HCT116 (cell line): ENCODE results near the gene RCBTB2. TPM values are rescaled to one million over a fixed set of nuclear protein-coding genes. Genes with fewer than 3 reads are reported as not detected.

ENCODE experiments used
- ATAC-seq: fragments of 200-7000 bp; cut with Tn5 transposase; 2 replicates; pipeline ENCODE4 v1.9.1; 2020; ENCODE audit warnings: mild to moderate bottlenecking, moderate library complexity
- BruUV-seq: library from RNA; stranded (reverse); fragments of 400-500 nt; replicated peaks from 2 replicates; lab custom pipeline; 2021; lab: Mats Ljungman, UMichigan
- CTCF ChIA-PET: fragments of 300-600 bp; sonication (Branson Sonifier 250); formaldehyde crosslinking; loops from one replicate; lab custom pipeline; 2021; ENCODE audit warnings: antibody characterized with exemption; lab: Charles Lee
- POLR2A ChIA-PET: fragments of 300-600, 350-600 bp; sonication (Branson Sonifier 250); formaldehyde crosslinking; loops from one replicate; lab custom pipeline; 2021; ENCODE audit warnings: antibody characterized with exemption; lab: Charles Lee
- RAD21 ChIA-PET, 2 experiments: fragments of 300-600 bp; sonication (Branson Sonifier 250); formaldehyde crosslinking; loops; one replicate each; lab custom pipeline; 2023; ENCODE audit warnings: low total read pairs in 2 of 2; ENCODE audit not compliant: uncharacterized antibody in 2 of 2, unreplicated experiment in 2 of 2, low non-redundant PET in 1 of 2; lab: Charles Lee
- DNase-seq: peaks from one replicate; pipeline ENCODE4 v3.0.0-alpha.2; 2010; ENCODE audit warnings: low read depth, low spot score
- H2AFZ ChIP-seq: fragments of 200-600 bp; shearing (Covaris generic), sonication (generic); 2 replicates; pipeline ENCODE4 v1.6.1; 2017; ENCODE audit warnings: low read depth, mixed run types, mixed read lengths, antibody characterized with exemption, low read length; ENCODE audit not compliant: poor library complexity, severe bottlenecking
- H3K27ac ChIP-seq: 2 replicates; pipeline ENCODE4 v1.5.1; 2012; ENCODE audit warnings: low read depth, low read length
- H3K27me3 ChIP-seq: fragments of 200-600 bp; sonication (generic); 2 replicates; pipeline ENCODE4 v1.6.1; 2016; ENCODE audit warnings: mixed run types, low read length, mixed read lengths; ENCODE audit not compliant: insufficient read depth
- H3K36me3 ChIP-seq, 2 experiments: fragments of 200-500 bp in 1 of 2; fragments of 200-600 bp in 1 of 2; sonication (Bioruptor generic) in 1 of 2; sonication (generic) in 1 of 2; 2 replicates each; pipeline versions ENCODE4 v1.5.1 to v1.6.1; 2014 to 2016; ENCODE audit warnings: low read length in 2 of 2, inconsistent platforms in 1 of 2, mixed read lengths in 1 of 2, mixed run types in 1 of 2; ENCODE audit not compliant: insufficient read depth in 2 of 2, control insufficient read depth in 1 of 2
- H3K4me1 ChIP-seq, 2 experiments: fragments of 200-600 bp in 1 of 2; sonication (generic) in 1 of 2; 2 replicates each; pipeline versions ENCODE4 v1.5.1 to v1.6.1; 2012 to 2017; ENCODE audit warnings: low read length in 2 of 2, inconsistent platforms in 1 of 2, mild to moderate bottlenecking in 1 of 2, mixed read lengths in 1 of 2, mixed run types in 1 of 2, moderate library complexity in 1 of 2; ENCODE audit not compliant: insufficient read depth in 2 of 2, control insufficient read depth in 1 of 2
- H3K4me2 ChIP-seq: fragments of 200-600 bp; sonication (generic); 2 replicates; pipeline ENCODE4 v1.6.1; 2017; ENCODE audit warnings: mixed run types, low read length, mixed read lengths
- H3K4me3 ChIP-seq, 2 experiments: fragments of 200-600 bp in 1 of 2; sonication (generic) in 1 of 2; replicated peaks in 1 of 2; 2 replicates each; pipeline ENCODE4 v1.5.1; 2011 to 2016; ENCODE audit warnings: low read length in 2 of 2, control low read depth in 1 of 2, low read depth in 1 of 2, mild to moderate bottlenecking in 1 of 2, mixed read lengths in 1 of 2, mixed run types in 1 of 2
- H3K79me2 ChIP-seq: fragments of 200-600 bp; sonication (generic); 2 replicates; pipeline ENCODE4 v1.6.1; 2017; ENCODE audit warnings: mild to moderate bottlenecking, mixed run types, low read length, moderate library complexity, mixed read lengths; ENCODE audit not compliant: insufficient read depth
- H3K9ac ChIP-seq: fragments of 200-600 bp; sonication (generic); 2 replicates; pipeline ENCODE4 v1.6.1; 2016; ENCODE audit warnings: low read length, mixed read lengths
- H3K9me2 ChIP-seq: fragments of 200-600 bp; sonication (generic), shearing (Covaris generic); 2 replicates; pipeline ENCODE4 v1.6.1; 2017; ENCODE audit warnings: mixed run types, mild to moderate bottlenecking, moderate library complexity; ENCODE audit not compliant: insufficient read depth
- H3K9me3 ChIP-seq, 2 experiments: fragments of 200-500 bp in 1 of 2; fragments of 200-600 bp in 1 of 2; sonication (Bioruptor generic) in 1 of 2; sonication (generic) in 1 of 2; 2 replicates each; pipeline ENCODE4 v1.6.1; 2014 to 2017; ENCODE audit warnings: low read length in 2 of 2, mixed read lengths in 2 of 2, inconsistent platforms in 1 of 2, low read depth in 1 of 2, mild to moderate bottlenecking in 1 of 2, mixed run types in 1 of 2, moderate library complexity in 1 of 2; ENCODE audit not compliant: control insufficient read depth in 1 of 2, insufficient read depth in 1 of 2
- H4K20me1 ChIP-seq: fragments of 200-600 bp; sonication (generic), shearing (Covaris generic); 2 replicates; pipeline ENCODE4 v1.6.1; 2017; ENCODE audit warnings: mixed run types, mild to moderate bottlenecking, moderate library complexity; ENCODE audit not compliant: insufficient read depth
- CBX3 ChIP-seq: IDR thresholded peaks from 2 replicates; pipeline ENCODE4 v1.6.1; 2012; ENCODE audit warnings: low read depth
- EGR1 ChIP-seq: IDR thresholded peaks from 2 replicates; pipeline ENCODE4 v1.6.1; 2012; ENCODE audit warnings: low read depth
- EZH2 ChIP-seq: fragments of 200-600 bp; sonication (generic); IDR thresholded peaks from 2 replicates; pipeline ENCODE4 v1.6.1; 2017; ENCODE audit warnings: antibody characterized with exemption, mixed run types
- EZH2phosphoT487 ChIP-seq: fragments of 200-600 bp; IDR thresholded peaks from 2 replicates; pipeline ENCODE4 v1.6.1; 2018; ENCODE audit warnings: antibody characterized with exemption, borderline replicate concordance
- JUND ChIP-seq: IDR thresholded peaks from 2 replicates; pipeline ENCODE4 v1.6.1; 2012
- POLR2A ChIP-seq: IDR thresholded peaks from 2 replicates; pipeline ENCODE4 v1.7.0; 2011; ENCODE audit warnings: borderline replicate concordance; ENCODE audit not compliant: insufficient read depth, insufficient read length; ENCODE audit errors: extremely low read depth
- ZFX ChIP-seq: fragments of 450-650 bp; IDR thresholded peaks from 2 replicates; pipeline ENCODE4 v1.6.1; 2017
- intact Hi-C: fragments of 100-400 bp; cut with micrococcal nuclease; formaldehyde crosslinking; loops from 2 replicates; pipeline ENCODE4 v1.10.0; 2022
- total RNA-seq: library from RNA; stranded (reverse); gene quantifications from one replicate; pipeline ENCODE4 v1.2.1, GENCODE V29; 2021; ENCODE audit not compliant: unreplicated experiment
- TF ChIP-seq, protein P1 (sequence below): IDR thresholded peaks from 2 replicates; pipeline ENCODE4 v1.6.1; 2012
- TF ChIP-seq, protein P2 (sequence below): IDR thresholded peaks from 2 replicates; pipeline ENCODE4 v1.6.1; 2011; ENCODE audit warnings: mild to moderate bottlenecking, low read length, moderate library complexity; ENCODE audit not compliant: insufficient replicate concordance; ENCODE audit errors: extremely low read depth
- TF ChIP-seq, protein P3 (sequence below): IDR thresholded peaks from 2 replicates; pipeline ENCODE4 v1.6.1; 2012; ENCODE audit warnings: low read depth

Gene RCBTB2
- total RNA-seq, 1 experiment from 2014 or later = 1.3 TPM

DNA sequence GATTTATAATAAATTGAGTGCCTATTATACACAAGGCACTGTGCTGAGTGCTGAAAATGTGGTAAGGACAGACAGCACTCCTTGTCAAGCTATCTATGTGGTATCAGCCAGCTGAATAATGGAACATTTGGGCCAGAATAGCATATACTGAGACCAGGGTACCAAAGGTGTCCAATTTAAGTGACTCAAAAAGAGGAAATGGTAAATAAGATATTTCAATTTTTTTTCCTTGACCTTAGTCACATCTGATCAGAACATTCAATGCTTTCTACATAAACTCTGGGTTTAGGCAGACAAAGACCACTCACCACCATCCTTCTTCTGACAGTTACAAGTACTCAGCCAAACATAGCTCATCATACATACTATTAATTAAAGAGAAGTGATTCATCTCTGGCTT is 43.2 kb downstream of the RCBTB2 start:
- Histone ChIP-seq H3K27me3 (no peaks in the 10 kb centered on the region), H3K9me2 (no peaks in the 10 kb centered on the region), H3K4me3 (no peak overlapping the region), H3K4me1 (no peaks in the 10 kb centered on the region), H3K4me2 (no peak overlapping the region), H3K79me2 (no peaks in the 10 kb centered on the region), H3K36me3 (no peaks in the 10 kb centered on the region), H4K20me1 (no peaks in the 10 kb centered on the region), H3K27ac (no peak overlapping the region), H2AFZ (no peak overlapping the region), H3K9ac (no peak overlapping the region), H3K9me3 (no peaks in the 10 kb centered on the region)
- ChIA-PET CTCF (no interaction called here), RAD21 (no interaction called here), POLR2A (no interaction called here)
- no TSS peak for BruUV-seq
- TF ChIP-seq EZH2phosphoT487 = no peak
- TF ChIP-seq, protein P1, sequence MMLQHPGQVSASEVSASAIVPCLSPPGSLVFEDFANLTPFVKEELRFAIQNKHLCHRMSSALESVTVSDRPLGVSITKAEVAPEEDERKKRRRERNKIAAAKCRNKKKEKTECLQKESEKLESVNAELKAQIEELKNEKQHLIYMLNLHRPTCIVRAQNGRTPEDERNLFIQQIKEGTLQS = no peak
- no peak for TF ChIP-seq EGR1
- TF ChIP-seq POLR2A = no peak
- no peak for TF ChIP-seq JUND
- TF ChIP-seq, protein P2, sequence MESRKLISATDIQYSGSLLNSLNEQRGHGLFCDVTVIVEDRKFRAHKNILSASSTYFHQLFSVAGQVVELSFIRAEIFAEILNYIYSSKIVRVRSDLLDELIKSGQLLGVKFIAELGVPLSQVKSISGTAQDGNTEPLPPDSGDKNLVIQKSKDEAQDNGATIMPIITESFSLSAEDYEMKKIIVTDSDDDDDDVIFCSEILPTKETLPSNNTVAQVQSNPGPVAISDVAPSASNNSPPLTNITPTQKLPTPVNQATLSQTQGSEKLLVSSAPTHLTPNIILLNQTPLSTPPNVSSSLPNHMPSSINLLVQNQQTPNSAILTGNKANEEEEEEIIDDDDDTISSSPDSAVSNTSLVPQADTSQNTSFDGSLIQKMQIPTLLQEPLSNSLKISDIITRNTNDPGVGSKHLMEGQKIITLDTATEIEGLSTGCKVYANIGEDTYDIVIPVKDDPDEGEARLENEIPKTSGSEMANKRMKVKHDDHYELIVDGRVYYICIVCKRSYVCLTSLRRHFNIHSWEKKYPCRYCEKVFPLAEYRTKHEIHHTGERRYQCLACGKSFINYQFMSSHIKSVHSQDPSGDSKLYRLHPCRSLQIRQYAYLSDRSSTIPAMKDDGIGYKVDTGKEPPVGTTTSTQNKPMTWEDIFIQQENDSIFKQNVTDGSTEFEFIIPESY = no peak
- no peak for TF ChIP-seq ZFX
- no peak for TF ChIP-seq EZH2
- TF ChIP-seq, protein P3, sequence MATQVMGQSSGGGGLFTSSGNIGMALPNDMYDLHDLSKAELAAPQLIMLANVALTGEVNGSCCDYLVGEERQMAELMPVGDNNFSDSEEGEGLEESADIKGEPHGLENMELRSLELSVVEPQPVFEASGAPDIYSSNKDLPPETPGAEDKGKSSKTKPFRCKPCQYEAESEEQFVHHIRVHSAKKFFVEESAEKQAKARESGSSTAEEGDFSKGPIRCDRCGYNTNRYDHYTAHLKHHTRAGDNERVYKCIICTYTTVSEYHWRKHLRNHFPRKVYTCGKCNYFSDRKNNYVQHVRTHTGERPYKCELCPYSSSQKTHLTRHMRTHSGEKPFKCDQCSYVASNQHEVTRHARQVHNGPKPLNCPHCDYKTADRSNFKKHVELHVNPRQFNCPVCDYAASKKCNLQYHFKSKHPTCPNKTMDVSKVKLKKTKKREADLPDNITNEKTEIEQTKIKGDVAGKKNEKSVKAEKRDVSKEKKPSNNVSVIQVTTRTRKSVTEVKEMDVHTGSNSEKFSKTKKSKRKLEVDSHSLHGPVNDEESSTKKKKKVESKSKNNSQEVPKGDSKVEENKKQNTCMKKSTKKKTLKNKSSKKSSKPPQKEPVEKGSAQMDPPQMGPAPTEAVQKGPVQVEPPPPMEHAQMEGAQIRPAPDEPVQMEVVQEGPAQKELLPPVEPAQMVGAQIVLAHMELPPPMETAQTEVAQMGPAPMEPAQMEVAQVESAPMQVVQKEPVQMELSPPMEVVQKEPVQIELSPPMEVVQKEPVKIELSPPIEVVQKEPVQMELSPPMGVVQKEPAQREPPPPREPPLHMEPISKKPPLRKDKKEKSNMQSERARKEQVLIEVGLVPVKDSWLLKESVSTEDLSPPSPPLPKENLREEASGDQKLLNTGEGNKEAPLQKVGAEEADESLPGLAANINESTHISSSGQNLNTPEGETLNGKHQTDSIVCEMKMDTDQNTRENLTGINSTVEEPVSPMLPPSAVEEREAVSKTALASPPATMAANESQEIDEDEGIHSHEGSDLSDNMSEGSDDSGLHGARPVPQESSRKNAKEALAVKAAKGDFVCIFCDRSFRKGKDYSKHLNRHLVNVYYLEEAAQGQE = no peak
- TF ChIP-seq CBX3 = no peak
- intact Hi-C loops = no loop called here
- no peak for ATAC-seq
- DNase-seq = no peak
